ENCODE data around the gene LGSN.

Gene LGSN

DNA sequence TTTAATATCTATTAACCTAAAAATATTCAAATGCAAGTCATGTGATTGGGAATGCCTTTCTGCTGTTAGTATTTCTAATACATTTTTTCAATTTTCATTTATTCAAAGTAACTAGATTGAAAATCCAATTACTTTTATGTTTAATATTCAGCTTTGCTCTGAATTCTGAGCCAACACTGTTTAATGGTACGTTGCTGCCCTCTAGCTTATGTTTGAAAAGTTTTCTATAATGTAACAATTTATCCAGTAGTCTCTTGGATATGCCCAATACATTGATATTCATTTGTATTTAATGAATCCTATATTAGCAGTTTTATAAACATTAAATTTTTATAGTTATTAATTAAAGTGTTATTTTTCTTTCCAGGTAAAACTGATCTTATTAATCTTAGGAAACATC lies 47.4 kb downstream of the LGSN start:
- no peaks in the 10 kb centered on the region for H3K79me2 ChIP-seq (ENCODE audit: insufficient read depth, low read length)

DNA sequence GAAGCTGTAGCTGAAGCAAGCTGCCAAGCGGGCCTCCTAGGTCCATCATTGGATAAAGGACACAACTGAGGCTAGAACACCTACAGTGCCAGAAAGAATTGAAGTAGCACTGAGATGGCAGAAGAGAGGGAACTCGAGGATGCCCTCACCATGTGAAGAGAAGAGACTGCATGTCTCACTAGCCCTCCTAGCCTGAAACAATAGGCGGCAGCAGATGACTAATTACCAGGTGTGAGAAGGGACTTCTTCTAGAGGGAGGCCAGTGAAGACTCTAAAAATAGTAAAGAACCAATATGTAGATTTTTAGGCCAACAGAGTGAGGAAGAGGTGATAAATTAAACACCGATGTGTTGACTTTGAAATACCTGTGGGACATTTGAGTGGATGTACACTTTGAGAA lies 50.3 kb downstream of the LGSN start:
- ATAC-seq (ENCODE audit: insufficient read depth, low read depth) (no peak), DNase-seq (no peak)
- H4K20me1 ChIP-seq (ENCODE audit: insufficient read depth, low read length), result no peaks in the 10 kb centered on the region
- no peak overlapping the region for H3K27ac ChIP-seq (ENCODE audit: low read length)
- TF ChIP-seq, protein P1, sequence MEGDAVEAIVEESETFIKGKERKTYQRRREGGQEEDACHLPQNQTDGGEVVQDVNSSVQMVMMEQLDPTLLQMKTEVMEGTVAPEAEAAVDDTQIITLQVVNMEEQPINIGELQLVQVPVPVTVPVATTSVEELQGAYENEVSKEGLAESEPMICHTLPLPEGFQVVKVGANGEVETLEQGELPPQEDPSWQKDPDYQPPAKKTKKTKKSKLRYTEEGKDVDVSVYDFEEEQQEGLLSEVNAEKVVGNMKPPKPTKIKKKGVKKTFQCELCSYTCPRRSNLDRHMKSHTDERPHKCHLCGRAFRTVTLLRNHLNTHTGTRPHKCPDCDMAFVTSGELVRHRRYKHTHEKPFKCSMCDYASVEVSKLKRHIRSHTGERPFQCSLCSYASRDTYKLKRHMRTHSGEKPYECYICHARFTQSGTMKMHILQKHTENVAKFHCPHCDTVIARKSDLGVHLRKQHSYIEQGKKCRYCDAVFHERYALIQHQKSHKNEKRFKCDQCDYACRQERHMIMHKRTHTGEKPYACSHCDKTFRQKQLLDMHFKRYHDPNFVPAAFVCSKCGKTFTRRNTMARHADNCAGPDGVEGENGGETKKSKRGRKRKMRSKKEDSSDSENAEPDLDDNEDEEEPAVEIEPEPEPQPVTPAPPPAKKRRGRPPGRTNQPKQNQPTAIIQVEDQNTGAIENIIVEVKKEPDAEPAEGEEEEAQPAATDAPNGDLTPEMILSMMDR (IDR thresholded peaks at IDR 0.05; ENCODE audit: borderline replicate concordance, extremely low read depth, low read length, poor library complexity, severe bottlenecking), result no peak
- no peak for TF ChIP-seq EZH2 (IDR thresholded peaks at IDR 0.05; ENCODE audit: borderline replicate concordance, low read depth, low read length, severe bottlenecking)
- H3K9ac ChIP-seq (ENCODE audit: low read depth, low read length), result no peak overlapping the region
- H2AFZ ChIP-seq (ENCODE audit: low read depth, low read length), result no peak overlapping the region
- no peak overlapping the region for H3K4me2 ChIP-seq (ENCODE audit: insufficient read depth, low read length)
- no peaks in the 10 kb centered on the region for H3K79me2 ChIP-seq (ENCODE audit: insufficient read depth, low read length)
- no peaks in the 10 kb centered on the region for H3K4me1 ChIP-seq (ENCODE audit: insufficient read depth, low read length)
- H3K27me3 ChIP-seq (ENCODE audit: insufficient read depth, low read length, poor library complexity), result no peaks in the 10 kb centered on the region
- H3K36me3 ChIP-seq (ENCODE audit: insufficient read depth, low read length), result no peaks in the 10 kb centered on the region
- no peak overlapping the region for H3K4me3 ChIP-seq (ENCODE audit: low read depth in 1 of 2, low read length in 2 of 2)
- no peaks in the 10 kb centered on the region for H3K9me3 ChIP-seq (ENCODE audit: insufficient read depth, low read length, severe bottlenecking)

More for the DNA sequence above, 47.4 kb downstream of the LGSN start:
- Histone ChIP-seq H3K9ac (ENCODE audit: low read depth, low read length) (no peak overlapping the region), H3K27ac (ENCODE audit: low read length) (no peak overlapping the region), H3K36me3 (ENCODE audit: insufficient read depth, low read length) (no peaks in the 10 kb centered on the region), H3K4me3 (ENCODE audit: low read depth in 1 of 2, low read length in 2 of 2) (no peak overlapping the region), H3K9me3 (ENCODE audit: insufficient read depth, low read length, severe bottlenecking) (no peaks in the 10 kb centered on the region), H3K4me1 (ENCODE audit: insufficient read depth, low read length) (no peaks in the 10 kb centered on the region), H3K27me3 (ENCODE audit: insufficient read depth, low read length, poor library complexity) (no peaks in the 10 kb centered on the region), H2AFZ (ENCODE audit: low read depth, low read length) (no peak overlapping the region), H3K4me2 (ENCODE audit: insufficient read depth, low read length) (no peak overlapping the region), H4K20me1 (ENCODE audit: insufficient read depth, low read length) (no peaks in the 10 kb centered on the region)
- TF ChIP-seq EZH2 (IDR thresholded peaks at IDR 0.05; ENCODE audit: borderline replicate concordance, low read depth, low read length, severe bottlenecking), result no peak
- TF ChIP-seq, protein P1 (IDR thresholded peaks at IDR 0.05; ENCODE audit: borderline replicate concordance, extremely low read depth, low read length, poor library complexity, severe bottlenecking), result no peak
- ATAC-seq (ENCODE audit: insufficient read depth, low read depth) (no peak), DNase-seq (no peak)

DNA sequence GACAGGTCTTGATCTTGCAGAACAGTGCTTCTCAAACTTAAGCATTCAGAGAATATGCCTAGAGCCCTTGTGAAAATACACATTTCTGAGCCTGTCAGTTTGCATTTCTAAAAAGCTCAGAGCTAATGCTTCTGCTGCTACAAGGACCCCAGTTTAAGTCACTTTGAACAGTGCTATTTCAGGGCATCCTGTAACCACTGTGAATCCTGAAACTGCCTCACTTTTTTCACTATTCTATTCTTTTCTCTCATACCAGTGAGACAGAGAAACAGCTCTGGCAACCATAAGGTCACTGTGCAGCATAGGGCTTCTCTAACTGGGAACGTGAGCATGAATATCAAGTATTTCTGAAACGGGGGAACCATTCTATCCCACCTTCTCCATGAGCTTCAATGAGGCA lies 51.2 kb downstream of the LGSN start:
- Histone ChIP-seq H4K20me1 (ENCODE audit: insufficient read depth, low read length) (no peaks in the 10 kb centered on the region), H3K27ac (ENCODE audit: low read length) (no peak overlapping the region), H3K9ac (ENCODE audit: low read depth, low read length) (no peak overlapping the region), H3K27me3 (ENCODE audit: insufficient read depth, low read length, poor library complexity) (no peaks in the 10 kb centered on the region), H3K79me2 (ENCODE audit: insufficient read depth, low read length) (no peaks in the 10 kb centered on the region), H2AFZ (ENCODE audit: low read depth, low read length) (no peak overlapping the region), H3K4me3 (ENCODE audit: low read depth in 1 of 2, low read length in 2 of 2) (no peak overlapping the region), H3K4me2 (ENCODE audit: insufficient read depth, low read length) (no peak overlapping the region), H3K36me3 (ENCODE audit: insufficient read depth, low read length) (no peaks in the 10 kb centered on the region), H3K9me3 (ENCODE audit: insufficient read depth, low read length, severe bottlenecking) (no peaks in the 10 kb centered on the region), H3K4me1 (ENCODE audit: insufficient read depth, low read length) (no peaks in the 10 kb centered on the region)
- DNase-seq (no peak), ATAC-seq (ENCODE audit: insufficient read depth, low read depth) (no peak)
- TF ChIP-seq, protein P1 (IDR thresholded peaks at IDR 0.05; ENCODE audit: borderline replicate concordance, extremely low read depth, low read length, poor library complexity, severe bottlenecking), result no peak

DNA sequence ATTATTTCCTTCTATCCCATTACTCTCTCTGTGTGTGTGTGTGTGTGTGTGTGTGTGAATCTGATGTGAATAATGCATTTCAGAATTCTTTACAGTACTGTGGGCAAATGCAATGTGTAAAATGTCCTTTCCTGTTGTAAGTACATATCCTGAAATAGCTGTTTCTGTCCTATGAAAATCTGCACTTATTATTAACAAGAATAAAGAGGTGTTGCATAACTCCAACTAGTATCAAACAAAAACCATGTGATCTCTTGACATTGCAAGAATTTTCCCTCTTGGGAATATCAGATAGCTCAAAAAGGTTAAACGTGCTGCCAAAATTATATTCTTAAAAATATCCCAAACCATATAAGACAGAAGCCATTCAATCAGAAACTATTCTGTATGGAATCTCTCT lies 52.0 kb downstream of the LGSN start:
- TF ChIP-seq, protein P1 (IDR thresholded peaks at IDR 0.05; ENCODE audit: borderline replicate concordance, extremely low read depth, low read length, poor library complexity, severe bottlenecking), result no peak
- no peak for TF ChIP-seq EZH2 (IDR thresholded peaks at IDR 0.05; ENCODE audit: borderline replicate concordance, low read depth, low read length, severe bottlenecking)
- Histone ChIP-seq H3K79me2 (ENCODE audit: insufficient read depth, low read length) (no peaks in the 10 kb centered on the region), H3K4me2 (ENCODE audit: insufficient read depth, low read length) (no peak overlapping the region), H3K4me3 (ENCODE audit: low read depth in 1 of 2, low read length in 2 of 2) (no peak overlapping the region), H3K9ac (ENCODE audit: low read depth, low read length) (no peak overlapping the region), H3K9me3 (ENCODE audit: insufficient read depth, low read length, severe bottlenecking) (no peaks in the 10 kb centered on the region), H3K36me3 (ENCODE audit: insufficient read depth, low read length) (no peaks in the 10 kb centered on the region), H2AFZ (ENCODE audit: low read depth, low read length) (no peak overlapping the region), H3K27me3 (ENCODE audit: insufficient read depth, low read length, poor library complexity) (no peaks in the 10 kb centered on the region), H3K27ac (ENCODE audit: low read length) (no peak overlapping the region), H4K20me1 (ENCODE audit: insufficient read depth, low read length) (no peaks in the 10 kb centered on the region), H3K4me1 (ENCODE audit: insufficient read depth, low read length) (no peaks in the 10 kb centered on the region)
- no peak for ATAC-seq (ENCODE audit: insufficient read depth, low read depth)
- DNase-seq, result no peak
